DMS53 treated with DMSO at 0.1 percent for 48 hours (cell line): Measurements from ENCODE around the gene PALD1.

Experiments used
- DNase-seq: peaks from one replicate; lab custom pipeline; 2025; ENCODE audit not compliant: unreplicated experiment; lab: John Stamatoyannopoulos, UW

The PALD1 gene

GRCh38 chr10:70552586-70552985, 74.0 kb downstream of the PALD1 start:
- no peak for DNase-seq

GRCh38 chr10:70555371-70555770, 76.8 kb downstream of the PALD1 start:
- no peak for DNase-seq

- no peak for DNase-seq
Observed at GRCh38 chr10:70557086-70557845, 78.7 kb downstream of the PALD1 start.

- no peak for DNase-seq
Observed at GRCh38 chr10:70557876-70558275, 79.3 kb downstream of the PALD1 start.

- DNase-seq, result no peak
Observed at GRCh38 chr10:70558295-70558694, 79.7 kb downstream of the PALD1 start.

- DNase-seq, result no peak
Observed at GRCh38 chr10:70558871-70559810, 80.6 kb downstream of the PALD1 start.

- DNase-seq, result no peak
Observed at GRCh38 chr10:70559861-70560260, 81.3 kb downstream of the PALD1 start.

GRCh38 chr10:70560511-70560941, 82.0 kb downstream of the PALD1 start:
- no peak for DNase-seq

GRCh38 chr10:70561070-70561469, 82.5 kb downstream of the PALD1 start:
- no peak for DNase-seq

GRCh38 chr10:70561558-70561957, 83.0 kb downstream of the PALD1 start:
- no peak for DNase-seq

GRCh38 chr10:70562036-70562755, 83.6 kb downstream of the PALD1 start:
- no peak for DNase-seq

- no peak for DNase-seq
Observed at GRCh38 chr10:70563230-70563629, 84.7 kb downstream of the PALD1 start.

- DNase-seq, result no peak
Observed at GRCh38 chr10:70564113-70564725, 85.7 kb downstream of the PALD1 start.

GRCh38 chr10:70564901-70565351, 86.4 kb downstream of the PALD1 start:
- DNase-seq, result no peak

GRCh38 chr10:70565556-70566514, 87.3 kb downstream of the PALD1 start:
- DNase-seq, result no peak

GRCh38 chr10:70566515-70567290, 88.1 kb downstream of the PALD1 start:
- DNase-seq, result no peak

- DNase-seq, result no peak
Observed at GRCh38 chr10:70567603-70568002, 89.0 kb downstream of the PALD1 start.

GRCh38 chr10:70568113-70568512, 89.5 kb downstream of the PALD1 start:
- DNase-seq, result no peak
